GM23338 (cell line): ENCODE data around the gene NPL.

Experiments
- CREB1 ChIP-seq: fragments of 250-450 bp; sonication (Bioruptor Pico); IDR thresholded peaks from 2 replicates; pipeline ENCODE4 v1.5.0; 2020; ENCODE audit warnings: low read depth, mild to moderate bottlenecking, moderate library complexity
- EZH2 ChIP-seq: fragments of 200-600 bp; sonication (generic); IDR thresholded peaks from one replicate; pipeline ENCODE4 v1.8.0; 2017; ENCODE audit warnings: antibody characterized with exemption, mild to moderate bottlenecking, low read depth; ENCODE audit not compliant: unreplicated experiment
- EZH2phosphoT487 ChIP-seq: fragments of 200-600 bp; sonication (generic); IDR thresholded peaks from one replicate; pipeline ENCODE4 v1.8.1; 2018; ENCODE audit warnings: antibody characterized with exemption; ENCODE audit not compliant: unreplicated experiment
- POLR2AphosphoS5 ChIP-seq: IDR thresholded peaks from 2 replicates; pipeline ENCODE4 v1.6.1; 2016; ENCODE audit warnings: antibody characterized with exemption, low read depth
- TF ChIP-seq, protein P1 (sequence below), 2 experiments: fragments of 200-600 bp in 1 of 2; sonication (generic) in 1 of 2; conservative IDR thresholded peaks; 2 replicates each; pipeline versions ENCODE4 v1.5.1 to v1.6.1; 2016 to 2017; ENCODE audit warnings: antibody characterized with exemption in 2 of 2, low read depth in 2 of 2, mild to moderate bottlenecking in 2 of 2, moderate library complexity in 1 of 2
- TF ChIP-seq, protein P2 (sequence below): IDR thresholded peaks from 2 replicates; pipeline ENCODE4 v1.6.1; 2016; ENCODE audit warnings: antibody characterized with exemption
- TF ChIP-seq, protein P3 (sequence below): IDR thresholded peaks from one replicate; pipeline ENCODE4 v1.6.1; 2018; ENCODE audit warnings: antibody characterized with exemption; ENCODE audit not compliant: unreplicated experiment

DNA sequence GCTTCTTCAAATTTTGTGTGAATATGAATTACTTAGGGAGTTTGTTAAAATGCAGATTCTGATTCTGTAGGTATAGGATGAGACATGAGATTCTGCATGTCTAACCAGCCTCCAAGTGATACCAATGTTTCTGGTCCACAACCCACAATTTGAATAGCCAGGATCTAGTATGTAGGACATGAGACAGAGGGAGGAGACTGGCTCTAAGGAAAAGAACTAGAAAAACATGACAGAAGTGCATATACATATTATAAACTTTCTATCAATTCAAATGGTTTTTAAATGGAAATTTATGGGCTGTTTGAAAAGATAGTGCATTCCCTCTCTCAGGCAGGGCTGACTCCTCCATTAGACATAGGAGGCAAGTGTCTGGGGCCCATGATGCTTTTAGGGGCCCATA, 33.9 kb upstream of the NPL start:
- TF ChIP-seq, protein P1, sequence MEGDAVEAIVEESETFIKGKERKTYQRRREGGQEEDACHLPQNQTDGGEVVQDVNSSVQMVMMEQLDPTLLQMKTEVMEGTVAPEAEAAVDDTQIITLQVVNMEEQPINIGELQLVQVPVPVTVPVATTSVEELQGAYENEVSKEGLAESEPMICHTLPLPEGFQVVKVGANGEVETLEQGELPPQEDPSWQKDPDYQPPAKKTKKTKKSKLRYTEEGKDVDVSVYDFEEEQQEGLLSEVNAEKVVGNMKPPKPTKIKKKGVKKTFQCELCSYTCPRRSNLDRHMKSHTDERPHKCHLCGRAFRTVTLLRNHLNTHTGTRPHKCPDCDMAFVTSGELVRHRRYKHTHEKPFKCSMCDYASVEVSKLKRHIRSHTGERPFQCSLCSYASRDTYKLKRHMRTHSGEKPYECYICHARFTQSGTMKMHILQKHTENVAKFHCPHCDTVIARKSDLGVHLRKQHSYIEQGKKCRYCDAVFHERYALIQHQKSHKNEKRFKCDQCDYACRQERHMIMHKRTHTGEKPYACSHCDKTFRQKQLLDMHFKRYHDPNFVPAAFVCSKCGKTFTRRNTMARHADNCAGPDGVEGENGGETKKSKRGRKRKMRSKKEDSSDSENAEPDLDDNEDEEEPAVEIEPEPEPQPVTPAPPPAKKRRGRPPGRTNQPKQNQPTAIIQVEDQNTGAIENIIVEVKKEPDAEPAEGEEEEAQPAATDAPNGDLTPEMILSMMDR (conservative IDR thresholded peaks at IDR 0.05; ENCODE audit: low read depth in 2 of 2) = no peak
- TF ChIP-seq CREB1 (CRISPR knock-in tag) (no peak), EZH2 (no peak), EZH2phosphoT487 (no peak), POLR2AphosphoS5 (no peak)
- TF ChIP-seq, protein P2, sequence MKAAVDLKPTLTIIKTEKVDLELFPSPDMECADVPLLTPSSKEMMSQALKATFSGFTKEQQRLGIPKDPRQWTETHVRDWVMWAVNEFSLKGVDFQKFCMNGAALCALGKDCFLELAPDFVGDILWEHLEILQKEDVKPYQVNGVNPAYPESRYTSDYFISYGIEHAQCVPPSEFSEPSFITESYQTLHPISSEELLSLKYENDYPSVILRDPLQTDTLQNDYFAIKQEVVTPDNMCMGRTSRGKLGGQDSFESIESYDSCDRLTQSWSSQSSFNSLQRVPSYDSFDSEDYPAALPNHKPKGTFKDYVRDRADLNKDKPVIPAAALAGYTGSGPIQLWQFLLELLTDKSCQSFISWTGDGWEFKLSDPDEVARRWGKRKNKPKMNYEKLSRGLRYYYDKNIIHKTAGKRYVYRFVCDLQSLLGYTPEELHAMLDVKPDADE = no peak
- TF ChIP-seq, protein P3, sequence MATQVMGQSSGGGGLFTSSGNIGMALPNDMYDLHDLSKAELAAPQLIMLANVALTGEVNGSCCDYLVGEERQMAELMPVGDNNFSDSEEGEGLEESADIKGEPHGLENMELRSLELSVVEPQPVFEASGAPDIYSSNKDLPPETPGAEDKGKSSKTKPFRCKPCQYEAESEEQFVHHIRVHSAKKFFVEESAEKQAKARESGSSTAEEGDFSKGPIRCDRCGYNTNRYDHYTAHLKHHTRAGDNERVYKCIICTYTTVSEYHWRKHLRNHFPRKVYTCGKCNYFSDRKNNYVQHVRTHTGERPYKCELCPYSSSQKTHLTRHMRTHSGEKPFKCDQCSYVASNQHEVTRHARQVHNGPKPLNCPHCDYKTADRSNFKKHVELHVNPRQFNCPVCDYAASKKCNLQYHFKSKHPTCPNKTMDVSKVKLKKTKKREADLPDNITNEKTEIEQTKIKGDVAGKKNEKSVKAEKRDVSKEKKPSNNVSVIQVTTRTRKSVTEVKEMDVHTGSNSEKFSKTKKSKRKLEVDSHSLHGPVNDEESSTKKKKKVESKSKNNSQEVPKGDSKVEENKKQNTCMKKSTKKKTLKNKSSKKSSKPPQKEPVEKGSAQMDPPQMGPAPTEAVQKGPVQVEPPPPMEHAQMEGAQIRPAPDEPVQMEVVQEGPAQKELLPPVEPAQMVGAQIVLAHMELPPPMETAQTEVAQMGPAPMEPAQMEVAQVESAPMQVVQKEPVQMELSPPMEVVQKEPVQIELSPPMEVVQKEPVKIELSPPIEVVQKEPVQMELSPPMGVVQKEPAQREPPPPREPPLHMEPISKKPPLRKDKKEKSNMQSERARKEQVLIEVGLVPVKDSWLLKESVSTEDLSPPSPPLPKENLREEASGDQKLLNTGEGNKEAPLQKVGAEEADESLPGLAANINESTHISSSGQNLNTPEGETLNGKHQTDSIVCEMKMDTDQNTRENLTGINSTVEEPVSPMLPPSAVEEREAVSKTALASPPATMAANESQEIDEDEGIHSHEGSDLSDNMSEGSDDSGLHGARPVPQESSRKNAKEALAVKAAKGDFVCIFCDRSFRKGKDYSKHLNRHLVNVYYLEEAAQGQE = no peak
